Spleen (tissue), 11 donors: ENCODE results near the gene AKAP13. TPM values are rescaled to one million over a fixed set of nuclear protein-coding genes. Genes with fewer than 3 reads are reported as not detected.
A peak's percentile ranks its signal among the peaks of the same experiment; 100 is the strongest.

Source experiments
- DNase-seq: peaks from one replicate; pipeline ENCODE4 v3.0.0-alpha.2; 2020
- H3K27ac ChIP-seq, 8 donors: fragments of 200-600 bp; sonication (generic) in 7 of 8; 1 replicate in 4 of 8; 2 replicates in 4 of 8; pipeline versions ENCODE4 v1.5.0 to v1.8.0; 2016 to 2021; ENCODE audit warnings: inconsistent platforms in 4 of 8, mild to moderate bottlenecking in 4 of 8, moderate library complexity in 1 of 8
- H3K27me3 ChIP-seq, 7 donors: fragments of 200-600 bp; sonication (generic) in 6 of 7; replicated peaks in 1 of 7; 1 replicate in 4 of 7; 2 replicates in 3 of 7; pipeline versions ENCODE4 v1.5.0 to v1.8.0; 2016 to 2021; ENCODE audit warnings: inconsistent platforms in 3 of 7, mild to moderate bottlenecking in 1 of 7
- H3K36me3 ChIP-seq, 6 donors: fragments of 200-600 bp; sonication (generic) in 5 of 6; 1 replicate in 4 of 6; 2 replicates in 2 of 6; pipeline versions ENCODE4 v1.5.0 to v1.8.0; 2016 to 2021; ENCODE audit warnings: inconsistent platforms in 2 of 6
- H3K4me1 ChIP-seq, 6 donors: fragments of 200-600 bp; sonication (generic) in 5 of 6; 1 replicate in 3 of 6; 2 replicates in 3 of 6; pipeline versions ENCODE4 v1.5.0 to v1.8.0; 2016 to 2021; ENCODE audit warnings: inconsistent platforms in 3 of 6
- H3K4me3 ChIP-seq, 8 donors: fragments of 200-600 bp; sonication (generic) in 7 of 8; 1 replicate in 4 of 8; 2 replicates in 4 of 8; pipeline versions ENCODE4 v1.5.0 to v1.8.0; 2016 to 2021; ENCODE audit warnings: inconsistent platforms in 4 of 8, mild to moderate bottlenecking in 4 of 8, moderate library complexity in 2 of 8
- H3K9me3 ChIP-seq, 8 donors: fragments of 200-600 bp; sonication (generic) in 7 of 8; 1 replicate in 4 of 8; 2 replicates in 4 of 8; pipeline versions ENCODE4 v1.5.0 to v1.8.0; 2016 to 2021; ENCODE audit warnings: inconsistent platforms in 4 of 8
- POLR2A ChIP-seq, 3 donors: fragments of 450-650 bp; IDR thresholded peaks; one replicate each; pipeline ENCODE4 v1.5.1; 2017; ENCODE audit warnings: antibody characterized with exemption in 3 of 3, mild to moderate bottlenecking in 1 of 3
- POLR2AphosphoS5 ChIP-seq, 3 donors: sonication (generic); formaldehyde crosslinking; IDR thresholded peaks; one replicate each; pipeline ENCODE4 v1.5.1; 2017; ENCODE audit warnings: antibody characterized with exemption in 3 of 3
- WGBS, 5 donors: extraction: QIAGEN DNeasy Blood & Tissue Kit in 3 of 5; methylation state at CpG; one replicate each; pipeline versions ENCODE4 v1.1.5 to v1.1.7; 2013 to 2018; 5-methylcytosine and 5-hydroxymethylcytosine counted together
- intact Hi-C: fragments of 100-400 bp; cut with DNase I; formaldehyde crosslinking; loops from one replicate; pipeline ENCODE4 v1.15.0; 2023; ENCODE audit warnings: low total_unique reads
- polyA plus RNA-seq, 3 donors: library from polyadenylated mRNA; stranded (reverse); fragments of 200-250 nt; gene quantifications; one replicate each; pipeline ENCODE4 v1.2.1, GENCODE V29; 2013
- total RNA-seq, 7 donors: library from RNA; depleted of rRNA in 3 of 7; stranded (reverse); fragments of >200 nt in 3 of 7; fragmentation: NEBNext Ultra II Directional in 4 of 7; extraction: Animal tissue kit (Norgen Biotek cat#: 25700) in 4 of 7; gene quantifications; one replicate each; pipeline versions ENCODE4 v1.1.0 to v1.2.1, GENCODE V29; 2016 to 2021
- TF ChIP-seq, protein P1 (sequence below), 11 experiments: fragments of 200-600 bp in 7 of 11; fragments of 450-650 bp in 4 of 11; sonication (generic) in 4 of 11; IDR thresholded peaks in 8 of 11; conservative IDR thresholded peaks in 3 of 11; 1 replicate in 7 of 11; 2 replicates in 4 of 11; pipeline versions ENCODE4 v1.4.0 to v1.8.0; 2016 to 2021; ENCODE audit warnings: antibody characterized with exemption in 11 of 11, inconsistent platforms in 4 of 11, mild to moderate bottlenecking in 1 of 11
- donor health status: healthy with polysubstance abuse.
- donor health status: DM: no; HTN: no; CAD: no; lungs with moderate emphysema.
- donor health status: DM: no; HTN: no; CAD: no.
- donor health status: Bipolar disorder and iron deficiency.
- donor health status: healthy.
- donor health status: DM: no; HTN: no; CAD: no.
- donor health status: DM: yes; HTN: yes; CAD: no.

Gene AKAP13
- total and polyA plus RNA-seq, 10 donors = 35.4 to 413 (median 260) TPM

DNA sequence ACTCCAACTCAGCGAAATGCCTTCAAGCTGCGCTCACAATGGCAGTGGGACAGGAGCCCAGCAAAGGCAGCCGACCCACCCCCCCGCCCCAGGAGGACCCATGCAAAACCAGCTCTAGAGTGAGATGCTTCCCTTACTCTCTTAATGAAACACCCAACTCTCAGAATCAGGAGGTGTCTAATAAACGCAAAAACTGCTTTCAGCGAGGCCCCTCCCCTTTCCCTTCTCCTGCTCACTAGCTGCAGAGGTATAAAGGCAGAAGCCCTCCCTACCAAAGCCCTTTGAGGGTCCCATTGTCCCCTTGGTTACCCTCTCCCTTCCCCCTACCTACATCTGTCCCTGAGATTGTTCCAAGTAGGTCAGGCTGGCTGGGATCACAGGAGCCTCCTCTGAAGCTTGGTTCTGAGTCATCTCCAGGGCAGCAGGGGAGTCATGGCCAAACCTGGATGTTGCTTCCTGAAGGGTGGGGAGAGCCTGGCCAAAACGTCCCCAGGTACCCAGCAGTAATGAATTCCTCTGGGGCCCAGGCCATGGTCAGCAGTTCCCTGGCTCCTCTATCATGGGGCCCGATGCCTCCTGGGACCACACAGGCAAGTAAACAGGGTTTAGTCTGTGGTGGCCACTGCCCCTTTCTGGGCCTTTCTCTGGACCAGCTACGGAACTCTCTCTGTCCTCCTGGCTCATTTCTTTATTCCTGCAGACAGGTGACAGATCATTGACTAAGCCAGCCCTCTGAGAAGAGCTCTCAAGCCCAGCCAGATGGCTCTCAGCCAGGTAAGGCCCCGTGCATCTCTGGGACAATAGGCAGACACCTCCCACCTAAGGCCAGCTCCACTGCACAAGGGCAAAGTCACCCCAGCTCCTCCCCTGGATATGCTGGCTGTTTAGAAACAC is 405.7 kb downstream of the AKAP13 start:
- Histone ChIP-seq H3K36me3 (no peaks in the 10 kb centered on the region), H3K27me3 (no peaks in the 10 kb centered on the region), H3K4me1 (peaks cover 4 to 36% (median 18%) of the 10 kb centered on the region in 6 donors), H3K4me3 (peak overlapping the region in 1 of 8 donors; percentile 8), H3K27ac (peak overlapping the region in 2 of 8 donors; percentile 18 to 40), H3K9me3 (no peaks in the 10 kb centered on the region)
- intact Hi-C loops = no loop called here
- peak; percentile 70 for DNase-seq
- WGBS, 5 donors = 46 to 67% (median 60%) methylated on average over 10 of the region's 10 CpGs
- TF ChIP-seq, protein P1, sequence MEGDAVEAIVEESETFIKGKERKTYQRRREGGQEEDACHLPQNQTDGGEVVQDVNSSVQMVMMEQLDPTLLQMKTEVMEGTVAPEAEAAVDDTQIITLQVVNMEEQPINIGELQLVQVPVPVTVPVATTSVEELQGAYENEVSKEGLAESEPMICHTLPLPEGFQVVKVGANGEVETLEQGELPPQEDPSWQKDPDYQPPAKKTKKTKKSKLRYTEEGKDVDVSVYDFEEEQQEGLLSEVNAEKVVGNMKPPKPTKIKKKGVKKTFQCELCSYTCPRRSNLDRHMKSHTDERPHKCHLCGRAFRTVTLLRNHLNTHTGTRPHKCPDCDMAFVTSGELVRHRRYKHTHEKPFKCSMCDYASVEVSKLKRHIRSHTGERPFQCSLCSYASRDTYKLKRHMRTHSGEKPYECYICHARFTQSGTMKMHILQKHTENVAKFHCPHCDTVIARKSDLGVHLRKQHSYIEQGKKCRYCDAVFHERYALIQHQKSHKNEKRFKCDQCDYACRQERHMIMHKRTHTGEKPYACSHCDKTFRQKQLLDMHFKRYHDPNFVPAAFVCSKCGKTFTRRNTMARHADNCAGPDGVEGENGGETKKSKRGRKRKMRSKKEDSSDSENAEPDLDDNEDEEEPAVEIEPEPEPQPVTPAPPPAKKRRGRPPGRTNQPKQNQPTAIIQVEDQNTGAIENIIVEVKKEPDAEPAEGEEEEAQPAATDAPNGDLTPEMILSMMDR (IDR thresholded peaks at IDR 0.05 in 8 of 11, conservative IDR thresholded peaks at IDR 0.05 in 3 of 11) = no peak
- no peak for TF ChIP-seq POLR2A (IDR thresholded peaks at IDR 0.05)
- TF ChIP-seq POLR2AphosphoS5 (IDR thresholded peaks at IDR 0.05) = no peak

GRCh38 chr15:85786781-85787114 is 406.3 kb downstream of the AKAP13 start:
- intact Hi-C loops = no loop called here
- TF ChIP-seq, protein P1 (IDR thresholded peaks at IDR 0.05 in 8 of 11, conservative IDR thresholded peaks at IDR 0.05 in 3 of 11) = no peak
- TF ChIP-seq POLR2A (IDR thresholded peaks at IDR 0.05) (no peak), POLR2AphosphoS5 (IDR thresholded peaks at IDR 0.05) (no peak)
- Histone ChIP-seq H3K36me3 (no peaks in the 10 kb centered on the region), H3K27ac (no peak overlapping the region), H3K27me3 (no peaks in the 10 kb centered on the region), H3K4me1 (peaks cover 4 to 36% (median 17%) of the 10 kb centered on the region in 6 donors), H3K9me3 (no peaks in the 10 kb centered on the region), H3K4me3 (no peak overlapping the region)
- WGBS, 5 donors = 92 to 96% (median 94%) methylated on average over 3 of the region's 3 CpGs
- no peak for DNase-seq

- Histone ChIP-seq H3K36me3 (no peaks in the 10 kb centered on the region), H3K27me3 (peaks cover 0 to 8% (median 0%) of the 10 kb centered on the region in 7 donors), H3K4me3 (no peak overlapping the region), H3K4me1 (peaks cover 4 to 57% (median 32%) of the 10 kb centered on the region in 6 donors), H3K9me3 (no peaks in the 10 kb centered on the region), H3K27ac (no peak overlapping the region)
- TF ChIP-seq, protein P1 (IDR thresholded peaks at IDR 0.05 in 8 of 11, conservative IDR thresholded peaks at IDR 0.05 in 3 of 11) = no peak
- TF ChIP-seq POLR2A (IDR thresholded peaks at IDR 0.05) (no peak), POLR2AphosphoS5 (IDR thresholded peaks at IDR 0.05) (no peak)
- DNase-seq = no peak
- 91 to 97% (median 95%) methylated on average over 12 of the region's 12 CpGs for WGBS, 5 donors
- intact Hi-C loops = no loop called here
These were observed 408.5 kb downstream of the AKAP13 start for GRCh38 chr15:85788771-85789495.

DNA sequence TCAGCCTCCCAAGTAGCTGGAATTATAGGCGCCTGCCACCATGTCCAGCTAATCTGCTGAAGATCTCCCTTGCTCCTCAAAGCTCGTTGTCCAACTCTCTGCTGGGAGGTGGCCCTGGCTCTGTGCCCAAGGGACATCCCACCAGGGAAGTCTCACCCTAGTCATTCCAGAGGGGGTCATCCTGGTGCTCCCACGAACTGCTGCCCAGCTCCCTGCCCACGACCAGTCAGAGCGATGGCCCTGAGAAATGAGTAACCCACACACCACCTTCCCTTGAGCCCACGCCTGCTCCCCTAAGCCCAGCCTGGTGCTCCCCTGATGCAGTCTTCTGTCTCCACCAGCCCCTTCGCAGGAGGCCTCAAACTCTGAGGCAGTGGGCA is 409.1 kb downstream of the AKAP13 start:
- no peaks in the 10 kb centered on the region for H3K36me3 ChIP-seq
- WGBS, 5 donors = 82 to 94% (median 91%) methylated on average over 7 of the region's 7 CpGs

More for the DNA sequence above, 409.1 kb downstream of the AKAP13 start:
- no peak overlapping the region for H3K4me3 ChIP-seq
- no peak overlapping the region for H3K27ac ChIP-seq
- peaks cover 4 to 55% (median 33%) of the 10 kb centered on the region in 6 donors for H3K4me1 ChIP-seq
- H3K27me3 ChIP-seq = peaks cover 0 to 14% (median 0%) of the 10 kb centered on the region in 7 donors
- TF ChIP-seq POLR2A (IDR thresholded peaks at IDR 0.05) (no peak), POLR2AphosphoS5 (IDR thresholded peaks at IDR 0.05) (no peak)
- TF ChIP-seq, protein P1 (IDR thresholded peaks at IDR 0.05 in 8 of 11, conservative IDR thresholded peaks at IDR 0.05 in 3 of 11) = no peak
- no peaks in the 10 kb centered on the region for H3K9me3 ChIP-seq
- intact Hi-C loops = no loop called here
- no peak for DNase-seq
